ENCODE data around the gene PRKACA.

PRKACA gene

DNA sequence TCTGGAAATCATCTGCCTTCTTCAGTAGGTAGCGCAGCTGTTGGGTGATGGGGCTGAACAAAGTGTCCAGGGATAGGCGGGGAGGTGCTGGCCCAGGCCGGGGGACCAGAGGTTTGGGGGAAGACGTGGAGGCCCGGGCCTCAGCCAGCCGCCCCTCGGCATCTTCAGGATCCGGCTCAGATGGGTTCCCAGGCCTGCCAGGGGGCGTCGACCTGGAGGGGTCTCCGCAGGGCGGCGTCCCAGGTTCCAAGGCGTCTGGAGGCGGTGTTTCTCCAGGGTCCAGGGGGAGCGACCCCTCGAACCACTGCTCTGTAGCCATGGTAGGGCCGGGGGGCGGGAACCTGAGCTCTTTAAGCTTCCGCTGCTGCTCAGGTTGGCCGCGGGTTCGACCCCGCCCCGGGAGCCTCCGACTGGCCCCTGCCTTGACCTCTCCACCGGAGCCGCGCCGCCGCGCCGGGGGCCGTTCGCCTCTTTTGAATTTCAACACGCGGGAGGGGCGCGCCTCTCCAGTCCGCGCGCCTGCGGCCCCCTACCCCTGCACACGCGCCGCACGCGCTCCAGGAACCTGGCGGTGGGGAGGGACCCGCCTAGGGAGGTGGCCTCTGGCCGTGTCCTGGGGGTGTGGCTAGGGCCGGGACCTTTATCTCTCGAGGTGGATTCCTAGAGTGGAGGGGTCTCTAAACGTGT is 32.1 kb downstream of the PRKACA start, which contains the start of gene C19orf67:
C19orf67 (minus strand) TSS at position 475 of the 687 bp plus-strand sequence; CDS start at position 319, 156 bp downstream.
- no CpG with 5 or more reads among the region's 54 CpGs for WGBS (ENCODE audit: extremely low coverage, insufficient coverage, insufficient read length)
- no peak within 1 kb of the TSS for H3K9ac ChIP-seq (ENCODE audit: low read length)
- H3K14ac ChIP-seq (ENCODE audit: low read length): no peak within 1 kb of the TSS
- H3K23ac ChIP-seq (ENCODE audit: low read length): no peak within 1 kb of the TSS
- peak within 1 kb of the TSS; percentile 32 for H4K12ac ChIP-seq (ENCODE audit: low read depth, low read length)
- no peak within 1 kb of the TSS for H2BK5ac ChIP-seq (ENCODE audit: low read depth, low read length, poor library complexity)
- no peak within 1 kb of the TSS for H2BK12ac ChIP-seq (ENCODE audit: low read length)
- H2AFZ ChIP-seq (ENCODE audit: insufficient read depth, low read length, poor library complexity): no peak within 1 kb of the TSS
- H3K4ac ChIP-seq (ENCODE audit: low read depth, low read length): no peak within 1 kb of the TSS
- H4K91ac ChIP-seq (ENCODE audit: low read depth, low read length): peak within 1 kb of the TSS; percentile 21
- H3K18ac ChIP-seq (ENCODE audit: low read length): no peak within 1 kb of the TSS
- no peak within 1 kb of the TSS for H3K27ac ChIP-seq (ENCODE audit: low read depth, low read length)
- no peak within 1 kb of the TSS for H2BK120ac ChIP-seq (ENCODE audit: insufficient read depth, low read length, poor library complexity)
- peak in 1 of 2 donors; percentile 40 for DNase-seq
- H3K36me3 ChIP-seq (ENCODE audit: control insufficient read depth in 1 of 2, insufficient read depth in 2 of 2, low read length in 2 of 2): peaks cover 17 to 18% of the 10 kb centered on the region in 2 experiments
- H4K8ac ChIP-seq (ENCODE audit: low read depth, low read length): peak within 1 kb of the TSS; percentile 25
- no peak within 1 kb of the TSS for H2AK5ac ChIP-seq (ENCODE audit: low read length)
- peak within 1 kb of the TSS; percentile 57 for H3K4me2 ChIP-seq (ENCODE audit: low read length)
- H3K79me2 ChIP-seq (ENCODE audit: control insufficient read depth, insufficient read depth, low read length, poor library complexity): peaks cover 9% of the 10 kb centered on the region
- peaks cover 7 to 12% of the 10 kb centered on the region in 2 experiments for H3K4me1 ChIP-seq (ENCODE audit: control insufficient read depth in 1 of 2, insufficient read depth in 2 of 2, low read length in 2 of 2)
- H3K4me3 ChIP-seq (ENCODE audit: low read depth, low read length): no peak within 1 kb of the TSS
- H3K27me3 ChIP-seq (ENCODE audit: insufficient read depth, low read length): no peaks in the 10 kb centered on the region
- peaks cover 12% of the 10 kb centered on the region for H3K79me1 ChIP-seq (ENCODE audit: low read length)
- no peaks in the 10 kb centered on the region for H3K9me3 ChIP-seq (ENCODE audit: insufficient read depth, low read depth, low read length)

DNA sequence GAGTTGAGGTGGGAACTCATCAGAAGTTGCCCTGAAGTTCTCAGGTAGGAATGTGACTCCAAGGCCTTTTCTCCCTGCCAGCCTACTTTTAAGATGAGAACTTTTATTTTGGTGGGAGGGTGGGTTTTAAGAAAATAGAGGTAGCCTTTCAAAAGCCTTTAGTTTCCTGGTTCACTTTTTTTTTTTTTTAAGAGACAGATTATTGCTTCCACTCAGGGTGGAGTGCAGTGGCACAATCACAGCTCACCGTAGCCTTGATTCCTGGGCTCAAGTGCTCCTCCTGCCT is 34.9 kb downstream of the PRKACA start:
- Histone ChIP-seq H3K27ac (ENCODE audit: low read depth, low read length) (no peak overlapping the region), H3K36me3 (ENCODE audit: control insufficient read depth in 1 of 2, insufficient read depth in 2 of 2, low read length in 2 of 2) (peaks cover 4 to 5% of the 10 kb centered on the region in 2 experiments), H4K12ac (ENCODE audit: low read depth, low read length) (no peak overlapping the region), H2AK5ac (ENCODE audit: low read length) (no peak overlapping the region), H2BK120ac (ENCODE audit: insufficient read depth, low read length, poor library complexity) (no peak overlapping the region), H3K4me3 (ENCODE audit: low read depth, low read length) (no peak overlapping the region), H3K4me2 (ENCODE audit: low read length) (peak overlapping the region; percentile 96), H2BK12ac (ENCODE audit: low read length) (no peak overlapping the region), H3K4ac (ENCODE audit: low read depth, low read length) (no peak overlapping the region), H3K23ac (ENCODE audit: low read length) (no peak overlapping the region), H3K27me3 (ENCODE audit: insufficient read depth, low read length) (no peaks in the 10 kb centered on the region), H3K4me1 (ENCODE audit: control insufficient read depth in 1 of 2, insufficient read depth in 2 of 2, low read length in 2 of 2) (peaks cover 4 to 8% of the 10 kb centered on the region in 2 experiments), H3K79me2 (ENCODE audit: control insufficient read depth, insufficient read depth, low read length, poor library complexity) (peaks cover 6% of the 10 kb centered on the region), H3K79me1 (ENCODE audit: low read length) (peaks cover 10% of the 10 kb centered on the region), H2BK5ac (ENCODE audit: low read depth, low read length, poor library complexity) (no peak overlapping the region), H3K9me3 (ENCODE audit: insufficient read depth, low read depth, low read length) (no peaks in the 10 kb centered on the region), H2AFZ (ENCODE audit: insufficient read depth, low read length, poor library complexity) (no peak overlapping the region), H4K8ac (ENCODE audit: low read depth, low read length) (no peak overlapping the region), H4K91ac (ENCODE audit: low read depth, low read length) (no peak overlapping the region), H3K18ac (ENCODE audit: low read length) (no peak overlapping the region), H3K14ac (ENCODE audit: low read length) (no peak overlapping the region), H3K9ac (ENCODE audit: low read length) (no peak overlapping the region)
- no CpG with 5 or more reads among the region's 1 CpG for WGBS (ENCODE audit: extremely low coverage, insufficient coverage, insufficient read length)
- no peak for DNase-seq

- Histone ChIP-seq H2BK120ac (ENCODE audit: insufficient read depth, low read length, poor library complexity) (peak overlapping the region; percentile 81), H2AK5ac (ENCODE audit: low read length) (peak overlapping the region; percentile 88), H3K79me1 (ENCODE audit: low read length) (peaks cover 10% of the 10 kb centered on the region), H3K4me3 (ENCODE audit: low read depth, low read length) (peak overlapping the region; percentile 86), H4K91ac (ENCODE audit: low read depth, low read length) (peak overlapping the region; percentile 94), H3K9ac (ENCODE audit: low read length) (peak overlapping the region; percentile 86), H2BK5ac (ENCODE audit: low read depth, low read length, poor library complexity) (peak overlapping the region; percentile 67), H3K4me2 (ENCODE audit: low read length) (peak overlapping the region; percentile 96), H3K18ac (ENCODE audit: low read length) (peak overlapping the region; percentile 89), H3K23ac (ENCODE audit: low read length) (no peak overlapping the region), H3K27me3 (ENCODE audit: insufficient read depth, low read length) (no peaks in the 10 kb centered on the region), H3K4ac (ENCODE audit: low read depth, low read length) (peak overlapping the region; percentile 66), H3K9me3 (ENCODE audit: insufficient read depth, low read depth, low read length) (no peaks in the 10 kb centered on the region), H3K36me3 (ENCODE audit: control insufficient read depth in 1 of 2, insufficient read depth in 2 of 2, low read length in 2 of 2) (peaks cover 2 to 5% of the 10 kb centered on the region in 2 experiments), H3K4me1 (ENCODE audit: control insufficient read depth in 1 of 2, insufficient read depth in 2 of 2, low read length in 2 of 2) (peaks cover 4 to 8% of the 10 kb centered on the region in 2 experiments), H4K12ac (ENCODE audit: low read depth, low read length) (peak overlapping the region; percentile 94), H4K8ac (ENCODE audit: low read depth, low read length) (peak overlapping the region; percentile 88), H2BK12ac (ENCODE audit: low read length) (peak overlapping the region; percentile 59), H3K79me2 (ENCODE audit: control insufficient read depth, insufficient read depth, low read length, poor library complexity) (peaks cover 6% of the 10 kb centered on the region), H3K27ac (ENCODE audit: low read depth, low read length) (peak overlapping the region; percentile 78), H2AFZ (ENCODE audit: insufficient read depth, low read length, poor library complexity) (peak overlapping the region; percentile 85), H3K14ac (ENCODE audit: low read length) (peak overlapping the region; percentile 85)
- DNase-seq: peak; percentile 85 to 89
- WGBS (ENCODE audit: extremely low coverage, insufficient coverage, insufficient read length): no CpG with 5 or more reads among the region's 24 CpGs
Measured at GRCh38 chr19:14081797-14082674, 35.5 kb downstream of the PRKACA start.

GRCh38 chr19:14080887-14081796 is 36.4 kb downstream of the PRKACA start:
- no peaks in the 10 kb centered on the region for H3K27me3 ChIP-seq (ENCODE audit: insufficient read depth, low read length)
- peak overlapping the region; percentile 94 for H4K91ac ChIP-seq (ENCODE audit: low read depth, low read length)
- peaks cover 0 to 2% of the 10 kb centered on the region in 2 experiments for H3K36me3 ChIP-seq (ENCODE audit: control insufficient read depth in 1 of 2, insufficient read depth in 2 of 2, low read length in 2 of 2)
- H4K12ac ChIP-seq (ENCODE audit: low read depth, low read length): peak overlapping the region; percentile 94
- peak overlapping the region; percentile 89 for H3K18ac ChIP-seq (ENCODE audit: low read length)
- H3K9me3 ChIP-seq (ENCODE audit: insufficient read depth, low read depth, low read length): no peaks in the 10 kb centered on the region
- peak overlapping the region; percentile 86 for H3K4me3 ChIP-seq (ENCODE audit: low read depth, low read length)
- H3K9ac ChIP-seq (ENCODE audit: low read length): peak overlapping the region; percentile 88
- H2BK120ac ChIP-seq (ENCODE audit: insufficient read depth, low read length, poor library complexity): peak overlapping the region; percentile 81
- peaks cover 10% of the 10 kb centered on the region for H3K79me1 ChIP-seq (ENCODE audit: low read length)
- peak overlapping the region; percentile 97 for H3K4me2 ChIP-seq (ENCODE audit: low read length)
- WGBS (ENCODE audit: extremely low coverage, insufficient coverage, insufficient read length): no CpG with 5 or more reads among the region's 50 CpGs
- peak overlapping the region; percentile 85 for H3K14ac ChIP-seq (ENCODE audit: low read length)
- H3K27ac ChIP-seq (ENCODE audit: low read depth, low read length): peak overlapping the region; percentile 78
- H2BK5ac ChIP-seq (ENCODE audit: low read depth, low read length, poor library complexity): peak overlapping the region; percentile 67
- DNase-seq: peak; percentile 96 to 100
- H4K8ac ChIP-seq (ENCODE audit: low read depth, low read length): peak overlapping the region; percentile 88
- H2BK12ac ChIP-seq (ENCODE audit: low read length): no peak overlapping the region
- peaks cover 6% of the 10 kb centered on the region for H3K79me2 ChIP-seq (ENCODE audit: control insufficient read depth, insufficient read depth, low read length, poor library complexity)
- peak overlapping the region; percentile 72 for H3K4ac ChIP-seq (ENCODE audit: low read depth, low read length)
- H3K4me1 ChIP-seq (ENCODE audit: control insufficient read depth in 1 of 2, insufficient read depth in 2 of 2, low read length in 2 of 2): peaks cover 4 to 8% of the 10 kb centered on the region in 2 experiments
- H2AK5ac ChIP-seq (ENCODE audit: low read length): peak overlapping the region; percentile 87
- peak overlapping the region; percentile 88 for H2AFZ ChIP-seq (ENCODE audit: insufficient read depth, low read length, poor library complexity)
- H3K23ac ChIP-seq (ENCODE audit: low read length): no peak overlapping the region

Data from trophoblast cell (in vitro differentiated cells and primary cell).